Neural cell (in vitro differentiated cells): Measurements from ENCODE around the gene SLC16A8. TPM values are rescaled to one million over a fixed set of nuclear protein-coding genes. Genes with fewer than 3 reads are reported as not detected.

Source experiments
- H2AFZ ChIP-seq: fragments of 200-600, 300-800 bp; sonication (generic), shearing (Covaris generic); 2 replicates; pipeline ENCODE4 v1.6.0; 2014; ENCODE audit warnings: low read depth, mild to moderate bottlenecking, antibody characterized with exemption, low read length, moderate library complexity
- H3F3A ChIP-seq: fragments of 200-600 bp; shearing (Covaris generic); 2 replicates; pipeline ENCODE4 v1.6.1; 2016; ENCODE audit warnings: mild to moderate bottlenecking, moderate library complexity, mixed read lengths, antibody characterized with exemption, low read length; ENCODE audit not compliant: insufficient read depth, poor library complexity, severe bottlenecking
- H3K27ac ChIP-seq: fragments of 200-600, 300-800 bp; sonication (generic), shearing (Covaris generic); 2 replicates; pipeline ENCODE4 v1.5.1; 2014; ENCODE audit warnings: mild to moderate bottlenecking, low read length, moderate library complexity
- H3K27me3 ChIP-seq: fragments of 300-800, 200-600 bp; sonication (generic), shearing (Covaris generic); 2 replicates; pipeline ENCODE4 v1.6.0; 2014; ENCODE audit warnings: mild to moderate bottlenecking, low read depth, low read length, moderate library complexity; ENCODE audit not compliant: insufficient read depth
- H3K36me3 ChIP-seq: fragments of 300-800, 200-600 bp; sonication (generic), shearing (Covaris generic); 2 replicates; pipeline ENCODE4 v1.5.1; 2014; ENCODE audit warnings: mild to moderate bottlenecking, antibody characterized with exemption, low read length, moderate library complexity; ENCODE audit not compliant: insufficient read depth
- H3K4me2 ChIP-seq: fragments of 300-800, 200-600 bp; sonication (generic), shearing (Covaris generic); 2 replicates; pipeline ENCODE4 v1.6.0; 2014; ENCODE audit warnings: mild to moderate bottlenecking, low read length
- H3K4me3 ChIP-seq: fragments of 300-800, 200-600 bp; sonication (generic), shearing (Covaris generic); 2 replicates; pipeline ENCODE4 v1.5.1; 2014; ENCODE audit warnings: mild to moderate bottlenecking, low read length, moderate library complexity
- H3K79me2 ChIP-seq: fragments of 200-600 bp; shearing (Covaris generic); replicated peaks from 2 replicates; pipeline ENCODE4 v1.6.0; 2014; ENCODE audit warnings: mild to moderate bottlenecking, low read length, moderate library complexity; ENCODE audit not compliant: insufficient read depth
- H3K9ac ChIP-seq: fragments of 300-800, 200-600 bp; sonication (generic), shearing (Covaris generic); 2 replicates; pipeline ENCODE4 v1.6.1; 2016; ENCODE audit warnings: mild to moderate bottlenecking, low read length, mixed read lengths
- H3K9me2 ChIP-seq: fragments of 200-600 bp; shearing (Covaris generic); 2 replicates; pipeline ENCODE4 v1.6.1; 2016; ENCODE audit warnings: mild to moderate bottlenecking, low read length, mixed read lengths; ENCODE audit not compliant: insufficient read depth
- H3K9me3 ChIP-seq: fragments of 200-600, 300-800 bp; sonication (generic), shearing (Covaris generic); 2 replicates; pipeline ENCODE4 v1.6.1; 2016; ENCODE audit warnings: mild to moderate bottlenecking, mixed run types, low read length, moderate library complexity, mixed read lengths
- H4K20me1 ChIP-seq: fragments of 200-600 bp; shearing (Covaris generic); 2 replicates; pipeline ENCODE4 v1.6.1; 2016; ENCODE audit warnings: mild to moderate bottlenecking, mixed run types; ENCODE audit not compliant: insufficient read depth
- CTCF ChIP-seq: fragments of 450-650 bp; IDR thresholded peaks from 2 replicates; pipeline ENCODE4 v1.5.1; 2014; ENCODE audit warnings: antibody characterized with exemption, mild to moderate bottlenecking, moderate library complexity; ENCODE audit not compliant: poor library complexity, severe bottlenecking
- EP300 ChIP-seq: fragments of 450-650 bp; conservative IDR thresholded peaks from 2 replicates; pipeline ENCODE4 v1.6.1; 2014; ENCODE audit warnings: antibody characterized with exemption, mild to moderate bottlenecking, moderate library complexity; ENCODE audit not compliant: poor library complexity, severe bottlenecking
- EZH2 ChIP-seq: fragments of 200-600, 300-800 bp; shearing (Covaris generic), sonication (generic); IDR thresholded peaks from 2 replicates; pipeline ENCODE4 v1.6.1; 2014; ENCODE audit warnings: antibody characterized with exemption, low read length, borderline replicate concordance, mild to moderate bottlenecking; ENCODE audit not compliant: insufficient read depth, poor library complexity, severe bottlenecking
- MXI1 ChIP-seq: fragments of 450-650 bp; conservative IDR thresholded peaks from 2 replicates; pipeline ENCODE4 v1.6.1; 2014; ENCODE audit warnings: antibody characterized with exemption, mild to moderate bottlenecking; ENCODE audit not compliant: poor library complexity, severe bottlenecking
- POLR2AphosphoS5 ChIP-seq: IDR thresholded peaks from 2 replicates; pipeline ENCODE4 v1.6.1; 2012
- RAD21 ChIP-seq: fragments of 450-650 bp; conservative IDR thresholded peaks from 2 replicates; pipeline ENCODE4 v1.6.1; 2014; ENCODE audit warnings: antibody characterized with exemption, mild to moderate bottlenecking, moderate library complexity
- REST ChIP-seq: IDR thresholded peaks from 2 replicates; pipeline ENCODE4 v1.6.1; 2012; ENCODE audit warnings: borderline replicate concordance
- SMC3 ChIP-seq: fragments of 450-650 bp; conservative IDR thresholded peaks from 2 replicates; pipeline ENCODE4 v1.6.1; 2014; ENCODE audit warnings: antibody characterized with exemption, mild to moderate bottlenecking, moderate library complexity; ENCODE audit not compliant: poor library complexity
- TAF1 ChIP-seq: IDR thresholded peaks from 2 replicates; pipeline ENCODE4 v1.6.1; 2012; ENCODE audit warnings: low read depth
- polyA plus RNA-seq: library from polyadenylated mRNA; depleted of rRNA; stranded (reverse); fragments of >200 nt; gene quantifications from 2 replicates; pipeline ENCODE4 v1.2.3, GENCODE V29; 2014

Gene SLC16A8
- polyA plus RNA-seq, 1 donor from 2014 or later = not detected

DNA sequence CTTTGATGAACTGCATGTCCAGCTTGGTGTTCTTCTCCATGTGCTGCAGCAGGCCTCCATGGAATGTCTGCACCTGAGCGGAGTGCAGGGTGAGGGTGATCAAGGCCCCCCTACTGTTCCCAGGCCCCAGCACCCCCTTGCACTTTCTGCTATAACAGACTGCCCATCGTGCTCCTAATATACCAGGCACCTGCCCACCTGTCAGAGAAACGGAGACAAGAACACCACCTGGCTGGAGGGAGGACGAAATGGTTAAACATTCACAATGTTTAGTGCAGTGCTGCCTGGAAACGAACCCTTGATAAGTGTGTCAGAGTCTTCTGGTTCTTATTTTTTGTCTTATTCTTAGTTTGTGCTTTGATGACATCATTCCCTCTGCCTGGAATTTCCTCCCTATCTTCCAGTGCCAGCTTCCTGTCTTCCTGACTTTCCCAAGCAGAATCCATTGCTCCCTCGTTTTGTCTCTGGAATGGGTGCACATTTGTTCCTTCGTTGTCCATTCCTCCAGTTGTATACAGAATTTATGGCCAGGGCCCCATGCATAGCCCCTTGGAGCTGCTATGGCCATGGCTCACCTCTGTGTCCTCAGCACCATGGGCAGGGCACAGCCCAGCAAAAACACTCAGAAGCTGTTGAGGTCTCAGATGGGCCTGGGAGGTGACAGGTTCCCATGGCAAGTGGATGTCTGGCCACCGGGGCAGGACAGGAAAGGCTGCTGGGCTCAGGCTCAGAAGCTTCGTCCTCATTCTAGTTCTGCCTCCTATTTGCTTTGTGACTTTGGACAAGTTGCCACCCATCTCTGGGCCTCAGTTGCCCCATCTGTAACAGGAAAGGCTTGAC, 14.6 kb upstream of the SLC16A8 start:
- no peaks in the 10 kb centered on the region for H3K79me2 ChIP-seq
- TF ChIP-seq RAD21 = no peak
- TF ChIP-seq MXI1 = no peak
- TF ChIP-seq TAF1 = no peak
- no peak for TF ChIP-seq EZH2
- no peak for TF ChIP-seq REST
- TF ChIP-seq SMC3 = no peak
- TF ChIP-seq EP300 = no peak
- TF ChIP-seq POLR2AphosphoS5 = no peak
- no peak for TF ChIP-seq CTCF
- H3K36me3 ChIP-seq = no peaks in the 10 kb centered on the region
- H4K20me1 ChIP-seq = no peaks in the 10 kb centered on the region
- no peak overlapping the region for H3K27ac ChIP-seq
- no peaks in the 10 kb centered on the region for H3K9me3 ChIP-seq
- no peaks in the 10 kb centered on the region for H3K9me2 ChIP-seq
- no peak overlapping the region for H3K4me3 ChIP-seq
- no peaks in the 10 kb centered on the region for H3F3A ChIP-seq
- no peak overlapping the region for H3K4me2 ChIP-seq
- no peaks in the 10 kb centered on the region for H3K27me3 ChIP-seq
- no peak overlapping the region for H3K9ac ChIP-seq
- H2AFZ ChIP-seq = no peak overlapping the region

- Histone ChIP-seq H3K27ac (no peak overlapping the region), H3K9ac (no peak overlapping the region), H3K4me3 (no peak overlapping the region), H2AFZ (no peak overlapping the region), H3K9me2 (no peaks in the 10 kb centered on the region), H3K79me2 (no peaks in the 10 kb centered on the region), H3F3A (no peaks in the 10 kb centered on the region), H3K27me3 (no peaks in the 10 kb centered on the region), H4K20me1 (no peaks in the 10 kb centered on the region), H3K9me3 (no peaks in the 10 kb centered on the region), H3K36me3 (no peaks in the 10 kb centered on the region), H3K4me2 (no peak overlapping the region)
- TF ChIP-seq CTCF (no peak), REST (no peak), EZH2 (no peak), MXI1 (no peak), TAF1 (no peak), SMC3 (no peak), RAD21 (no peak), EP300 (no peak), POLR2AphosphoS5 (no peak)
These were observed 13.8 kb upstream of the SLC16A8 start for GRCh38 chr22:38097557-38098409.
